Adrenal gland (tissue), 12 donors: Measurements from ENCODE around the gene ADSS2. TPM values are rescaled to one million over a fixed set of nuclear protein-coding genes. Genes with fewer than 3 reads are reported as not detected.

Experiments
- DNase-seq, 7 donors: peaks; one replicate each; pipeline ENCODE4 v3.0.0-alpha.2; 2019 to 2020
- H3K27ac ChIP-seq, 5 donors: fragments of 200-600 bp; sonication (generic) in 4 of 5; 1 replicate in 3 of 5; 2 replicates in 2 of 5; pipeline versions ENCODE4 v1.5.1 to v1.8.0; 2016 to 2020; ENCODE audit warnings: mild to moderate bottlenecking in 1 of 5
- H3K27me3 ChIP-seq: fragments of 200-600 bp; 2 replicates; pipeline ENCODE4 v1.8.0; 2021
- H3K36me3 ChIP-seq, 2 donors: fragments of 200-600 bp; replicated peaks in 1 of 2; 1 replicate in 1 of 2; 2 replicates in 1 of 2; pipeline versions ENCODE4 v1.5.1 to v1.8.0; 2018 to 2022
- H3K4me1 ChIP-seq, 2 donors: fragments of 200-600 bp; replicated peaks in 1 of 2; 1 replicate in 1 of 2; 2 replicates in 1 of 2; pipeline versions ENCODE4 v1.5.1 to v1.8.0; 2018 to 2021
- H3K4me3 ChIP-seq, 4 donors: fragments of 200-600 bp; sonication (generic) in 3 of 4; one replicate each; pipeline ENCODE4 v1.5.1; 2016 to 2018
- H3K9me3 ChIP-seq, 3 donors: fragments of 200-600 bp; sonication (generic) in 1 of 3; replicated peaks in 1 of 3; 1 replicate in 2 of 3; 2 replicates in 1 of 3; pipeline versions ENCODE4 v1.5.1 to v1.8.0; 2016 to 2021
- POLR2A ChIP-seq, 2 donors: fragments of 450-650 bp; IDR thresholded peaks; one replicate each; pipeline ENCODE4 v1.6.1; 2017; ENCODE audit warnings: antibody characterized with exemption in 2 of 2, mild to moderate bottlenecking in 2 of 2, moderate library complexity in 1 of 2
- WGBS, 4 donors: extraction: QIAGEN DNeasy Blood & Tissue Kit in 2 of 4; methylation state at CpG; one replicate each; pipeline versions ENCODE4 v1.1.5 to v1.1.7; 2013 to 2017; 5-methylcytosine and 5-hydroxymethylcytosine counted together
- intact Hi-C, 2 donors: fragments of 100-400 bp; cut with DNase I; formaldehyde crosslinking; loops; one replicate each; pipeline versions ENCODE4 v1.14.1 to v1.15.0; 2022 to 2023
- polyA plus RNA-seq, 3 donors: library from polyadenylated mRNA; stranded (reverse); fragments of 200-250 nt in 2 of 3; fragments of 350-450 nt in 1 of 3; fragmentation: Illumina TruSeq in 1 of 3; extraction: RNeasy Lipid Tissue Mini Kit (QIAGEN cat#74804) in 1 of 3; gene quantifications; one replicate each; pipeline ENCODE4 v1.2.3, GENCODE V29; 2013 to 2014
- total RNA-seq, 9 donors: library from RNA; depleted of rRNA in 4 of 9; stranded (reverse); fragments of >200 nt in 4 of 9; fragments of 120-200 nt in 1 of 9; fragmentation: NEBNext Ultra II Directional in 1 of 9; extraction: Animal tissue kit (Norgen Biotek cat#: 25700) in 1 of 9; gene quantifications; one replicate each; pipeline versions ENCODE4 v1.1.0 to v1.2.4, GENCODE V29; 2013 to 2023
- TF ChIP-seq, protein P1 (sequence below), 6 experiments: fragments of 450-650 bp in 4 of 6; fragments of 200-600 bp in 2 of 6; sonication (generic) in 1 of 6; IDR thresholded peaks; 1 replicate in 5 of 6; 2 replicates in 1 of 6; pipeline versions ENCODE4 v1.5.1 to v1.8.0; 2016 to 2021; ENCODE audit warnings: antibody characterized with exemption in 6 of 6, mild to moderate bottlenecking in 2 of 6, moderate library complexity in 1 of 6
- donor health status: healthy with polysubstance abuse.
- donor health status: Bipolar disorder and iron deficiency.
- donor health status: DM: yes; HTN: yes; CAD: no.
- donor health status: DM: no; HTN: no; CAD: no.
- donor health status: DM: no; HTN: no; CAD: no.
- donor health status: DM: yes; HTN: yes; CAD: no.

Gene ADSS2
- total and polyA plus RNA-seq, 12 donors, result 13.5 to 49.0 (median 27.0) TPM

DNA sequence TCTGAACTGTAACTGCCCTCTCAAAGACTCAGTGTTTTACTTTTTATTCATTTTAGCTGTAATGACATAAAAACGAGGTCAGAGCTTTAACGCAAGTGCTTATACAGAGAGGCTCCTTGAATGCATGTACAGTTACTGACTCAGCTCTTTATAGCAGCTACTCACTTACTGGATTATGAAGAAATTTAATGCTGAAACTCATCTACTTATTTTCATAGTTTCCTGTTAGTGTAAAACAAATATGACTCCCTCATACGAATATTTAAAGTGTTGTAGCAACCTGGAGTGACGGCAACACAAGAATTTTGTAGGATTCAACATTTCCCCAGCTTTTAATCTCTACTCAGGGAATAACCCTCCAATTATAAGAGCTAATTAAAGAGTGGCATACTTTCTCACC, 32.7 kb downstream of the ADSS2 start:
- Histone ChIP-seq H3K27me3 (no peaks in the 10 kb centered on the region), H3K9me3 (no peaks in the 10 kb centered on the region), H3K4me3 (no peak overlapping the region), H3K27ac (no peak overlapping the region), H3K4me1 (no peaks in the 10 kb centered on the region), H3K36me3 (peaks cover 0 to 59% of the 10 kb centered on the region in 2 donors)
- no peak for TF ChIP-seq POLR2A (IDR thresholded peaks at IDR 0.05)
- TF ChIP-seq, protein P1, sequence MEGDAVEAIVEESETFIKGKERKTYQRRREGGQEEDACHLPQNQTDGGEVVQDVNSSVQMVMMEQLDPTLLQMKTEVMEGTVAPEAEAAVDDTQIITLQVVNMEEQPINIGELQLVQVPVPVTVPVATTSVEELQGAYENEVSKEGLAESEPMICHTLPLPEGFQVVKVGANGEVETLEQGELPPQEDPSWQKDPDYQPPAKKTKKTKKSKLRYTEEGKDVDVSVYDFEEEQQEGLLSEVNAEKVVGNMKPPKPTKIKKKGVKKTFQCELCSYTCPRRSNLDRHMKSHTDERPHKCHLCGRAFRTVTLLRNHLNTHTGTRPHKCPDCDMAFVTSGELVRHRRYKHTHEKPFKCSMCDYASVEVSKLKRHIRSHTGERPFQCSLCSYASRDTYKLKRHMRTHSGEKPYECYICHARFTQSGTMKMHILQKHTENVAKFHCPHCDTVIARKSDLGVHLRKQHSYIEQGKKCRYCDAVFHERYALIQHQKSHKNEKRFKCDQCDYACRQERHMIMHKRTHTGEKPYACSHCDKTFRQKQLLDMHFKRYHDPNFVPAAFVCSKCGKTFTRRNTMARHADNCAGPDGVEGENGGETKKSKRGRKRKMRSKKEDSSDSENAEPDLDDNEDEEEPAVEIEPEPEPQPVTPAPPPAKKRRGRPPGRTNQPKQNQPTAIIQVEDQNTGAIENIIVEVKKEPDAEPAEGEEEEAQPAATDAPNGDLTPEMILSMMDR (IDR thresholded peaks at IDR 0.05), result no peak
- intact Hi-C loops, result no loop called here
- no peak for DNase-seq
- WGBS, 4 donors, result 90 to 95% (median 93%) methylated on average over 4 of the region's 4 CpGs

DNA sequence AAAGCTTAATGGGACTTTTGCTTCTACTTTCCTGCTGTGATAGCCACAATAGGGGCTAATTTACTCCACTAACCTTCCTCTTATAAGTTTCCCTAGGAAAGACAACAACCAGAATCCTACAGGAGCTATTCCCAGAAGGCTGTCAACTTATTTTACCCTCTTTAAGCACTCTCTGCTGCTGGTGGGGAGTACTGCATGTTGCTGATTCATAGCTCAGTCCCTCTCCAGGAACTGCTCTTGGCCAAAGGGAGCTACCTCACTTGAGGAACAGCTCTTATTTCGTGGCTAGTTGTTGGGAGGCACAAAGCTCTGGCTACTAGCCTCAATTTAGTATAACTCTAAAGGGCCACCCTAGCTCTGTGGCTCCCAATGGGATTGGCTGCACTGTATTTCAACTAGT, 37.2 kb downstream of the ADSS2 start:
- no peak for DNase-seq
- Histone ChIP-seq H3K9me3 (no peaks in the 10 kb centered on the region), H3K4me3 (no peak overlapping the region), H3K27ac (no peak overlapping the region), H3K36me3 (peaks cover 0 to 64% of the 10 kb centered on the region in 2 donors), H3K27me3 (no peaks in the 10 kb centered on the region), H3K4me1 (no peaks in the 10 kb centered on the region)
- WGBS, 4 donors, result 95 to 100% (median 96%) methylated on average over 1 of the region's 1 CpG; no CpG with 5 or more reads in 1 of the 4 donors
- TF ChIP-seq, protein P1 (IDR thresholded peaks at IDR 0.05), result no peak
- no peak for TF ChIP-seq POLR2A (IDR thresholded peaks at IDR 0.05)
- intact Hi-C loops, result no loop called here

DNA sequence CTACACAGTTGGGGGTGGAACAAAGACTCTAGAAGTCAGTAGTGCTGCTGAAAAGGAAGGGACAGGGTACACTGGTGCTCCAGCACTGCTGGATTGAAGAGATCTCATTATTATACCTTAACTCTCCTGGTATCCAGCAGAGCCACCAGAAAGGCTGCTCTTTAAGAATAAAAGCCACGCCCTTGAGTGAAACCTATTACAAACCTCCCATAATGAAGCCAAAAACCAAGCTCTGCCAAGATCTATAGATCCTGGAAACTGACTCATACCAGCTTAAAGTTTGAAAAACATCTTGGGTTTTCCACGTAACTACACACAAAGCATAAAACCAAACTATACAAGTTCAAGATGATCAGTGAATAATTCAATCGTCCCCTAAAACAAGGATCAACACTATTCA, 38.0 kb downstream of the ADSS2 start:
- TF ChIP-seq, protein P1 (IDR thresholded peaks at IDR 0.05), result no peak
- TF ChIP-seq POLR2A (IDR thresholded peaks at IDR 0.05), result no peak
- Histone ChIP-seq H3K4me3 (no peak overlapping the region), H3K4me1 (no peaks in the 10 kb centered on the region), H3K27ac (no peak overlapping the region), H3K9me3 (no peaks in the 10 kb centered on the region), H3K27me3 (no peaks in the 10 kb centered on the region), H3K36me3 (peaks cover 0 to 58% of the 10 kb centered on the region in 2 donors)
- 93 to 98% (median 96%) methylated on average over 3 of the region's 3 CpGs for WGBS, 4 donors
- intact Hi-C loops, result no loop called here
- no peak for DNase-seq

DNA sequence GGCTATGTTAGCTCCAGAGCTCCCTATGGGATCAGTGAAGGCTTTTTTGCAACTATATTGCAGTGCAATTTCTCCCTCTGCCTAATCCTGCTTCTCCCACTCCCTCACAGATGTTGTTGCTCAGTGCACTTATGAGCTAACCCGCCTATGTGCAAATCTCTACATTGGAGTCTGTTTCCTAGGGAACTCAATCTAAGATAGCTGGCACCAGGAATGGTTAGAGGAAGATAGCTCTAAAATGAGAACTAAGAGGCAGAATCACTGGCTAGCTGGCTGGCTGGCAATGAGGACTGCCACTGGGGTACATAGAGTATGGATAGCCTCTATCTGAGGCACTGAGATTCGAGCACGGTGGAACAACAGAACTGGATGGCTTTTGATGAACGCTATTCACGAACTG, 39.5 kb downstream of the ADSS2 start:
- no peaks in the 10 kb centered on the region for H3K27me3 ChIP-seq
- H3K4me1 ChIP-seq, result no peaks in the 10 kb centered on the region
- H3K36me3 ChIP-seq, result peaks cover 0 to 49% of the 10 kb centered on the region in 2 donors
- H3K27ac ChIP-seq, result no peak overlapping the region
- H3K9me3 ChIP-seq, result no peaks in the 10 kb centered on the region
- no peak for DNase-seq
- 94 to 96% (median 95%) methylated on average over 5 of the region's 5 CpGs for WGBS, 4 donors
- H3K4me3 ChIP-seq, result no peak overlapping the region
- TF ChIP-seq POLR2A (IDR thresholded peaks at IDR 0.05), result no peak
- TF ChIP-seq, protein P1 (IDR thresholded peaks at IDR 0.05), result no peak
- intact Hi-C loops, result no loop called here
